Measurements from ENCODE around the gene LMAN2.

DNA sequence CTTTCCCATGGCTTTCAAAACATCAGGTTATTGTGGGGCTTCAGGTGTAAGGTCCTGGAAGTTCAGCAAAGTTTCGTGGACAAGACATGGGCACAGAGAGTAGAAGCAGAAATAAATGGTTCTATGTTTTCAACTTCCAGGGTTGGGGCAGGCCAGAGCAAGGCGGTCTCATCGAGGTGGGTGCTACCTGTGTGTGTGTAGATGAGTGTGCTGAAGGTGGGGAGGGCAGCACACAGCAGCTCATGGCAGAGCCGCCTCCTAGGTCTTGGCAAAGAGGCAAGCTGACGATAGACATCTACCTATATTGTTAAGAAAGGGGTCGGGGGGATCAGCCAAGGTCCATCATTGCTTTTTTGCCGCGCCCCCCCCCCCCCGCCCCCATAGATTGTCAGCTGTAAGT is 51.8 kb downstream of the LMAN2 start:
- TF ChIP-seq, protein P1, sequence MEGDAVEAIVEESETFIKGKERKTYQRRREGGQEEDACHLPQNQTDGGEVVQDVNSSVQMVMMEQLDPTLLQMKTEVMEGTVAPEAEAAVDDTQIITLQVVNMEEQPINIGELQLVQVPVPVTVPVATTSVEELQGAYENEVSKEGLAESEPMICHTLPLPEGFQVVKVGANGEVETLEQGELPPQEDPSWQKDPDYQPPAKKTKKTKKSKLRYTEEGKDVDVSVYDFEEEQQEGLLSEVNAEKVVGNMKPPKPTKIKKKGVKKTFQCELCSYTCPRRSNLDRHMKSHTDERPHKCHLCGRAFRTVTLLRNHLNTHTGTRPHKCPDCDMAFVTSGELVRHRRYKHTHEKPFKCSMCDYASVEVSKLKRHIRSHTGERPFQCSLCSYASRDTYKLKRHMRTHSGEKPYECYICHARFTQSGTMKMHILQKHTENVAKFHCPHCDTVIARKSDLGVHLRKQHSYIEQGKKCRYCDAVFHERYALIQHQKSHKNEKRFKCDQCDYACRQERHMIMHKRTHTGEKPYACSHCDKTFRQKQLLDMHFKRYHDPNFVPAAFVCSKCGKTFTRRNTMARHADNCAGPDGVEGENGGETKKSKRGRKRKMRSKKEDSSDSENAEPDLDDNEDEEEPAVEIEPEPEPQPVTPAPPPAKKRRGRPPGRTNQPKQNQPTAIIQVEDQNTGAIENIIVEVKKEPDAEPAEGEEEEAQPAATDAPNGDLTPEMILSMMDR (IDR thresholded peaks at IDR 0.05; ENCODE audit: insufficient read depth, low read length, poor library complexity, severe bottlenecking): no peak
- no peak for TF ChIP-seq EZH2phosphoT487 (conservative IDR thresholded peaks at IDR 0.05; ENCODE audit: low read length)

Measured in SU-DHL-6 (cell line).